Muscle layer of colon (tissue), 2 donors: ENCODE measurements around the gene TP53I11.

Experiments
- H3K27ac ChIP-seq: one replicate; pipeline ENCODE4 v1.7.0; 2013; ENCODE audit warnings: low read depth, mild to moderate bottlenecking, low read length, moderate library complexity
- H3K27me3 ChIP-seq, 2 donors: one replicate each; pipeline ENCODE4 v1.7.0; 2013; ENCODE audit warnings: low read length in 2 of 2, mild to moderate bottlenecking in 2 of 2; ENCODE audit not compliant: insufficient read depth in 2 of 2, control insufficient read depth in 1 of 2
- H3K36me3 ChIP-seq: one replicate; pipeline ENCODE4 v1.7.0; 2013; ENCODE audit warnings: mild to moderate bottlenecking, low read length; ENCODE audit not compliant: insufficient read depth
- H3K4me1 ChIP-seq: one replicate; pipeline ENCODE4 v1.7.0; 2013; ENCODE audit warnings: mild to moderate bottlenecking, low read length; ENCODE audit not compliant: insufficient read depth
- H3K4me3 ChIP-seq, 2 donors: one replicate each; pipeline ENCODE4 v1.7.0; 2013; ENCODE audit warnings: low read length in 2 of 2, low read depth in 1 of 2, mild to moderate bottlenecking in 1 of 2, moderate library complexity in 1 of 2
- H3K9ac ChIP-seq: one replicate; pipeline ENCODE4 v1.7.0; 2013; ENCODE audit warnings: low read length
- H3K9me3 ChIP-seq: one replicate; pipeline ENCODE4 v1.7.0; 2013; ENCODE audit warnings: mild to moderate bottlenecking, low read length
- donor health status: abdominal sarcoma.
- donor health status: Adenocarcinoma of cecum.

TP53I11 gene

GRCh38 chr11:44963948-44964347 is 13.3 kb upstream of the TP53I11 start:
- H3K27ac ChIP-seq: no peak overlapping the region
- peaks cover 7% of the 10 kb centered on the region for H3K4me1 ChIP-seq
- H3K27me3 ChIP-seq: no peaks in the 10 kb centered on the region
- H3K9me3 ChIP-seq: no peaks in the 10 kb centered on the region
- H3K36me3 ChIP-seq: no peaks in the 10 kb centered on the region
- no peak overlapping the region for H3K4me3 ChIP-seq
- H3K9ac ChIP-seq: no peak overlapping the region

GRCh38 chr11:44963136-44963535 is 12.5 kb upstream of the TP53I11 start:
- H3K4me1 ChIP-seq: peaks cover 7% of the 10 kb centered on the region
- H3K36me3 ChIP-seq: no peaks in the 10 kb centered on the region

GRCh38 chr11:44962464-44962863 is 11.8 kb upstream of the TP53I11 start:
- Histone ChIP-seq H3K9me3 (no peaks in the 10 kb centered on the region), H3K27ac (no peak overlapping the region), H3K4me1 (peaks cover 8% of the 10 kb centered on the region), H3K4me3 (no peak overlapping the region), H3K27me3 (no peaks in the 10 kb centered on the region), H3K36me3 (no peaks in the 10 kb centered on the region), H3K9ac (no peak overlapping the region)

More at GRCh38 chr11:44963136-44963535, 12.5 kb upstream of the TP53I11 start:
- no peak overlapping the region for H3K27ac ChIP-seq
- H3K9me3 ChIP-seq: no peaks in the 10 kb centered on the region
- H3K4me3 ChIP-seq: no peak overlapping the region
- no peak overlapping the region for H3K9ac ChIP-seq
- no peaks in the 10 kb centered on the region for H3K27me3 ChIP-seq

GRCh38 chr11:44960200-44960845 is 9.6 kb upstream of the TP53I11 start:
- no peak overlapping the region for H3K9ac ChIP-seq
- peaks cover 10% of the 10 kb centered on the region for H3K4me1 ChIP-seq

GRCh38 chr11:44959064-44959463 is 8.4 kb upstream of the TP53I11 start:
- no peaks in the 10 kb centered on the region for H3K27me3 ChIP-seq
- peaks cover 18% of the 10 kb centered on the region for H3K4me1 ChIP-seq
- no peak overlapping the region for H3K27ac ChIP-seq
- no peak overlapping the region for H3K9ac ChIP-seq
- no peaks in the 10 kb centered on the region for H3K9me3 ChIP-seq
- H3K36me3 ChIP-seq: no peaks in the 10 kb centered on the region
- no peak overlapping the region for H3K4me3 ChIP-seq

More at GRCh38 chr11:44960200-44960845, 9.6 kb upstream of the TP53I11 start:
- no peak overlapping the region for H3K27ac ChIP-seq
- H3K36me3 ChIP-seq: no peaks in the 10 kb centered on the region
- H3K27me3 ChIP-seq: no peaks in the 10 kb centered on the region
- H3K9me3 ChIP-seq: no peaks in the 10 kb centered on the region
- no peak overlapping the region for H3K4me3 ChIP-seq

- H3K9me3 ChIP-seq: no peaks in the 10 kb centered on the region
- no peaks in the 10 kb centered on the region for H3K36me3 ChIP-seq
- H3K4me1 ChIP-seq: peaks cover 18% of the 10 kb centered on the region
- H3K9ac ChIP-seq: no peak overlapping the region
- H3K27ac ChIP-seq: no peak overlapping the region
- H3K27me3 ChIP-seq: no peaks in the 10 kb centered on the region
- H3K4me3 ChIP-seq: no peak overlapping the region
Observed at GRCh38 chr11:44957776-44958564, 7.3 kb upstream of the TP53I11 start.

GRCh38 chr11:44957040-44957515 is 6.4 kb upstream of the TP53I11 start:
- Histone ChIP-seq H3K4me3 (no peak overlapping the region), H3K9ac (no peak overlapping the region), H3K9me3 (no peaks in the 10 kb centered on the region), H3K27me3 (no peaks in the 10 kb centered on the region), H3K4me1 (peaks cover 18% of the 10 kb centered on the region), H3K27ac (no peak overlapping the region), H3K36me3 (no peaks in the 10 kb centered on the region)

- no peak overlapping the region for H3K4me3 ChIP-seq
- no peak overlapping the region for H3K27ac ChIP-seq
- H3K36me3 ChIP-seq: no peaks in the 10 kb centered on the region
- H3K9me3 ChIP-seq: no peaks in the 10 kb centered on the region
- no peak overlapping the region for H3K9ac ChIP-seq
- no peaks in the 10 kb centered on the region for H3K27me3 ChIP-seq
- peaks cover 18% of the 10 kb centered on the region for H3K4me1 ChIP-seq
Observed at GRCh38 chr11:44955015-44955738, 4.5 kb upstream of the TP53I11 start.

- no peaks in the 10 kb centered on the region for H3K9me3 ChIP-seq
- no peaks in the 10 kb centered on the region for H3K36me3 ChIP-seq
- no peak overlapping the region for H3K9ac ChIP-seq
- H3K4me3 ChIP-seq: no peak overlapping the region
- no peaks in the 10 kb centered on the region for H3K27me3 ChIP-seq
- no peak overlapping the region for H3K27ac ChIP-seq
- peaks cover 18% of the 10 kb centered on the region for H3K4me1 ChIP-seq
Observed at GRCh38 chr11:44954051-44954906, 3.6 kb upstream of the TP53I11 start.

- H3K9ac ChIP-seq: no peak overlapping the region
- no peaks in the 10 kb centered on the region for H3K27me3 ChIP-seq
- H3K27ac ChIP-seq: no peak overlapping the region
- no peaks in the 10 kb centered on the region for H3K9me3 ChIP-seq
- H3K4me1 ChIP-seq: peaks cover 18% of the 10 kb centered on the region
- no peak overlapping the region for H3K4me3 ChIP-seq
- no peaks in the 10 kb centered on the region for H3K36me3 ChIP-seq
Observed at GRCh38 chr11:44952500-44953260, 2.0 kb upstream of the TP53I11 start.
